K562 (cell line): ENCODE measurements around the gene LCA5L. TPM values are rescaled to one million over a fixed set of nuclear protein-coding genes. Genes with fewer than 3 reads are reported as not detected.

ENCODE experiments used
- JUNB ChIP-seq: fragments of 450-650 bp; formaldehyde crosslinking; conservative IDR thresholded peaks from 2 replicates; pipeline ENCODE4 v1.4.0; 2020; ENCODE audit warnings: mild to moderate bottlenecking
- PHF8 ChIP-seq: fragments of 200-600 bp; sonication (generic); IDR thresholded peaks from 2 replicates; pipeline ENCODE4 v1.6.1; 2012; ENCODE audit warnings: mixed run types, mild to moderate bottlenecking, inconsistent platforms, low read length, moderate library complexity, borderline replicate concordance
- polyA plus RNA-seq, 8 experiments: library from polyadenylated mRNA; depleted of rRNA in 4 of 8; stranded (reverse) in 5 of 8; unstranded in 3 of 8; fragments of >200 nt; fragmentation: Nextera tagmentation in 2 of 8; fragmentation: Illumina TruSeq in 1 of 8; extraction: Ambion mirVana in 2 of 8; extraction: Trizol in 1 of 8; gene quantifications; 2 replicates each; pipeline versions ENCODE4 v1.2.1 to v1.2.3, GENCODE V29; 2011 to 2014; ENCODE audit warnings: inconsistent platforms in 1 of 8, missing spikeins in 1 of 8
- total RNA-seq, 7 experiments: library from RNA; depleted of rRNA in 6 of 7; stranded (reverse); fragments of >200 nt in 6 of 7; fragmentation: Illumina TruSeq in 2 of 7; extraction: Trizol in 2 of 7; gene quantifications; 2 replicates each; pipeline versions ENCODE4 v1.2.1 to v1.2.3, GENCODE V29; 2011 to 2021; ENCODE audit warnings: low replicate concordance in 1 of 7
- TF ChIP-seq, protein P1 (sequence below), 2 experiments: fragments of 450-650 bp in 1 of 2; sonication (generic) in 1 of 2; formaldehyde crosslinking in 1 of 2; IDR thresholded peaks; 2 replicates each; pipeline versions ENCODE4 v1.7.1 to v1.9.0; 2016 to 2022; ENCODE audit warnings: inconsistent platforms in 1 of 2, mild to moderate bottlenecking in 1 of 2, missing genetic modification reagents in 1 of 2
- TF ChIP-seq, protein P2 (sequence below): fragments of 450-650 bp; IDR thresholded peaks from 2 replicates; pipeline ENCODE4 v1.6.1; 2016; ENCODE audit warnings: borderline replicate concordance
- TF ChIP-seq, protein P3 (sequence below): sonication (generic); formaldehyde crosslinking; IDR thresholded peaks from 2 replicates; pipeline ENCODE4 v1.8.0; 2023; ENCODE audit warnings: mild to moderate bottlenecking, missing genetic modification reagents

Gene LCA5L
- total and polyA plus RNA-seq, 9 of the 15 experiments (the other 6 are each of a cell fraction or from before 2014, with no cell fraction given) = 1.8 to 4.9 (median 3.8) TPM

DNA sequence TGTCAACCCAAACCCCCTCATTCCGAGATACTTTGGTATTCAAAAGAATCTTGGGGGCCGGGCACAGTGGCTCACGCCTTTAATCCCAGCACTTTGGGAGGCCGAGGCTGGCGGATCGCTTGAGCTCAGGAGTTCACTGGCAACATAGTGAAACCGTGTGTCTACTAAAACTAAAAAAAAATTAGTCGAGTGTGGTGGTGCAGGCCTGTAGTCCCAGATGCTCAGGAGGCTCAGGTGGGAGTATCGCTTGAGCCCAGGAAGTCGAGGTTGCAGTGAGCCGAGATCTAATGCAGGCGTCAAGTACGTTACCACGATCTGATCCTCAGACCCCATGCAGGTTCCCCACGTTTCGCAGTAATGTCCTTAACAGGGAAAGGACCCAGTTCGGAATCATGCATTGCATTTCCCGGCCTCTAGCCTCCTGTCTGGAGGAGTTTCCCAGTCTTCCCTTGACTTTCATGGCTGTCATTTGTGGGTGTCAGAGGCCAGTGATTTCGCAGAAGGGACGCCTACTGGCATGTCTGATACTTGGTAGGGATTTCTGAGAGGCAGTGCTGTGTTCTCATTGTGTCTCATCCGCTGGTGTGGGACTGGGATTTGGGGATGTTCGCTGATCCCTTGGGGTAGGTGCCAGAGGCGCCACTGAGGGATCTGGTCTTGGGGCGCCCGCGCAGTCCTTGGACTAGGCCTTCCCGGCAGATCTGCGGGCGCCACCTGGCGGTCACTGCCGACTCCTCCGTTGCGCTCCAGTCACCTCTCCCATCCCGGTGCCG, 57.4 kb downstream of the LCA5L start (continued):
- TF ChIP-seq, protein P1, sequence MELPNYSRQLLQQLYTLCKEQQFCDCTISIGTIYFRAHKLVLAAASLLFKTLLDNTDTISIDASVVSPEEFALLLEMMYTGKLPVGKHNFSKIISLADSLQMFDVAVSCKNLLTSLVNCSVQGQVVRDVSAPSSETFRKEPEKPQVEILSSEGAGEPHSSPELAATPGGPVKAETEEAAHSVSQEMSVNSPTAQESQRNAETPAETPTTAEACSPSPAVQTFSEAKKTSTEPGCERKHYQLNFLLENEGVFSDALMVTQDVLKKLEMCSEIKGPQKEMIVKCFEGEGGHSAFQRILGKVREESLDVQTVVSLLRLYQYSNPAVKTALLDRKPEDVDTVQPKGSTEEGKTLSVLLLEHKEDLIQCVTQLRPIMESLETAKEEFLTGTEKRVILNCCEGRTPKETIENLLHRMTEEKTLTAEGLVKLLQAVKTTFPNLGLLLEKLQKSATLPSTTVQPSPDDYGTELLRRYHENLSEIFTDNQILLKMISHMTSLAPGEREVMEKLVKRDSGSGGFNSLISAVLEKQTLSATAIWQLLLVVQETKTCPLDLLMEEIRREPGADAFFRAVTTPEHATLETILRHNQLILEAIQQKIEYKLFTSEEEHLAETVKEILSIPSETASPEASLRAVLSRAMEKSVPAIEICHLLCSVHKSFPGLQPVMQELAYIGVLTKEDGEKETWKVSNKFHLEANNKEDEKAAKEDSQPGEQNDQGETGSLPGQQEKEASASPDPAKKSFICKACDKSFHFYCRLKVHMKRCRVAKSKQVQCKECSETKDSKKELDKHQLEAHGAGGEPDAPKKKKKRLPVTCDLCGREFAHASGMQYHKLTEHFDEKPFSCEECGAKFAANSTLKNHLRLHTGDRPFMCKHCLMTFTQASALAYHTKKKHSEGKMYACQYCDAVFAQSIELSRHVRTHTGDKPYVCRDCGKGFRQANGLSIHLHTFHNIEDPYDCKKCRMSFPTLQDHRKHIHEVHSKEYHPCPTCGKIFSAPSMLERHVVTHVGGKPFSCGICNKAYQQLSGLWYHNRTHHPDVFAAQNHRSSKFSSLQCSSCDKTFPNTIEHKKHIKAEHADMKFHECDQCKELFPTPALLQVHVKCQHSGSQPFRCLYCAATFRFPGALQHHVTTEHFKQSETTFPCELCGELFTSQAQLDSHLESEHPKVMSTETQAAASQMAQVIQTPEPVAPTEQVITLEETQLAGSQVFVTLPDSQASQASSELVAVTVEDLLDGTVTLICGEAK (IDR thresholded peaks at IDR 0.05) = peak; percentile 56; the same call in 1 of the 2 replicates
- TF ChIP-seq, protein P1 (CRISPR knock-in tag; IDR thresholded peaks at IDR 0.05) = no peak
- TF ChIP-seq, protein P2, sequence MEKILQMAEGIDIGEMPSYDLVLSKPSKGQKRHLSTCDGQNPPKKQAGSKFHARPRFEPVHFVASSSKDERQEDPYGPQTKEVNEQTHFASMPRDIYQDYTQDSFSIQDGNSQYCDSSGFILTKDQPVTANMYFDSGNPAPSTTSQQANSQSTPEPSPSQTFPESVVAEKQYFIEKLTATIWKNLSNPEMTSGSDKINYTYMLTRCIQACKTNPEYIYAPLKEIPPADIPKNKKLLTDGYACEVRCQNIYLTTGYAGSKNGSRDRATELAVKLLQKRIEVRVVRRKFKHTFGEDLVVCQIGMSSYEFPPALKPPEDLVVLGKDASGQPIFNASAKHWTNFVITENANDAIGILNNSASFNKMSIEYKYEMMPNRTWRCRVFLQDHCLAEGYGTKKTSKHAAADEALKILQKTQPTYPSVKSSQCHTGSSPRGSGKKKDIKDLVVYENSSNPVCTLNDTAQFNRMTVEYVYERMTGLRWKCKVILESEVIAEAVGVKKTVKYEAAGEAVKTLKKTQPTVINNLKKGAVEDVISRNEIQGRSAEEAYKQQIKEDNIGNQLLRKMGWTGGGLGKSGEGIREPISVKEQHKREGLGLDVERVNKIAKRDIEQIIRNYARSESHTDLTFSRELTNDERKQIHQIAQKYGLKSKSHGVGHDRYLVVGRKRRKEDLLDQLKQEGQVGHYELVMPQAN = peak; percentile 66
- TF ChIP-seq JUNB (CRISPR knock-in tag) = no peak
- TF ChIP-seq, protein P3, sequence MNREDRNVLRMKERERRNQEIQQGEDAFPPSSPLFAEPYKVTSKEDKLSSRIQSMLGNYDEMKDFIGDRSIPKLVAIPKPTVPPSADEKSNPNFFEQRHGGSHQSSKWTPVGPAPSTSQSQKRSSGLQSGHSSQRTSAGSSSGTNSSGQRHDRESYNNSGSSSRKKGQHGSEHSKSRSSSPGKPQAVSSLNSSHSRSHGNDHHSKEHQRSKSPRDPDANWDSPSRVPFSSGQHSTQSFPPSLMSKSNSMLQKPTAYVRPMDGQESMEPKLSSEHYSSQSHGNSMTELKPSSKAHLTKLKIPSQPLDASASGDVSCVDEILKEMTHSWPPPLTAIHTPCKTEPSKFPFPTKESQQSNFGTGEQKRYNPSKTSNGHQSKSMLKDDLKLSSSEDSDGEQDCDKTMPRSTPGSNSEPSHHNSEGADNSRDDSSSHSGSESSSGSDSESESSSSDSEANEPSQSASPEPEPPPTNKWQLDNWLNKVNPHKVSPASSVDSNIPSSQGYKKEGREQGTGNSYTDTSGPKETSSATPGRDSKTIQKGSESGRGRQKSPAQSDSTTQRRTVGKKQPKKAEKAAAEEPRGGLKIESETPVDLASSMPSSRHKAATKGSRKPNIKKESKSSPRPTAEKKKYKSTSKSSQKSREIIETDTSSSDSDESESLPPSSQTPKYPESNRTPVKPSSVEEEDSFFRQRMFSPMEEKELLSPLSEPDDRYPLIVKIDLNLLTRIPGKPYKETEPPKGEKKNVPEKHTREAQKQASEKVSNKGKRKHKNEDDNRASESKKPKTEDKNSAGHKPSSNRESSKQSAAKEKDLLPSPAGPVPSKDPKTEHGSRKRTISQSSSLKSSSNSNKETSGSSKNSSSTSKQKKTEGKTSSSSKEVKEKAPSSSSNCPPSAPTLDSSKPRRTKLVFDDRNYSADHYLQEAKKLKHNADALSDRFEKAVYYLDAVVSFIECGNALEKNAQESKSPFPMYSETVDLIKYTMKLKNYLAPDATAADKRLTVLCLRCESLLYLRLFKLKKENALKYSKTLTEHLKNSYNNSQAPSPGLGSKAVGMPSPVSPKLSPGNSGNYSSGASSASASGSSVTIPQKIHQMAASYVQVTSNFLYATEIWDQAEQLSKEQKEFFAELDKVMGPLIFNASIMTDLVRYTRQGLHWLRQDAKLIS (CRISPR knock-in tag) = peak; percentile 72; the same call in 1 of the 2 replicates
- TF ChIP-seq PHF8 = peak; percentile 36; the same call in 1 of the 2 replicates
